HPDE6-E6E7 (cell line): Measurements from ENCODE around the gene S100PBP.

Experiments
- DNase-seq: peaks from one replicate; pipeline ENCODE4 v3.0.0; 2011; ENCODE audit warnings: missing footprints; ENCODE audit errors: extremely low spot score

Gene S100PBP

GRCh38 chr1:32825181-32825580 lies 7.7 kb downstream of the S100PBP start:
- no peak for DNase-seq

GRCh38 chr1:32828341-32828740 lies 10.9 kb downstream of the S100PBP start:
- DNase-seq: no peak

- DNase-seq: no peak
Observed at GRCh38 chr1:32830092-32830852, 12.8 kb downstream of the S100PBP start.

- DNase-seq: no peak
Observed at GRCh38 chr1:32831878-32832277, 14.4 kb downstream of the S100PBP start.

GRCh38 chr1:32848354-32849063 lies 31.1 kb downstream of the S100PBP start:
- DNase-seq: no peak

- DNase-seq: no peak
Observed at GRCh38 chr1:32855861-32856617, 38.6 kb downstream of the S100PBP start.

- no peak for DNase-seq
Observed at GRCh38 chr1:32858136-32858535, 40.7 kb downstream of the S100PBP start.

- no peak for DNase-seq
Observed at GRCh38 chr1:32858791-32859190, 41.3 kb downstream of the S100PBP start.

GRCh38 chr1:32859915-32860314 lies 42.5 kb downstream of the S100PBP start:
- no peak for DNase-seq

- DNase-seq: no peak
Observed at GRCh38 chr1:32860566-32860965, 43.1 kb downstream of the S100PBP start.

GRCh38 chr1:32861904-32862695 lies 44.6 kb downstream of the S100PBP start:
- DNase-seq: no peak

GRCh38 chr1:32863218-32863880 lies 45.9 kb downstream of the S100PBP start:
- no peak for DNase-seq

GRCh38 chr1:32863881-32864245 lies 46.4 kb downstream of the S100PBP start:
- no peak for DNase-seq

GRCh38 chr1:32864375-32865019 lies 47.0 kb downstream of the S100PBP start:
- DNase-seq: no peak

GRCh38 chr1:32865639-32866405 lies 48.4 kb downstream of the S100PBP start:
- DNase-seq: no peak

- DNase-seq: no peak
Observed at GRCh38 chr1:32867151-32867550, 49.7 kb downstream of the S100PBP start.

- no peak for DNase-seq
Observed at GRCh38 chr1:32867671-32868070, 50.2 kb downstream of the S100PBP start.

GRCh38 chr1:32868085-32868484 lies 50.6 kb downstream of the S100PBP start:
- DNase-seq: no peak

- DNase-seq: no peak
Observed at GRCh38 chr1:32868806-32869455, 51.5 kb downstream of the S100PBP start.
